Effector CD8-positive, alpha-beta T cell (primary cell): Measurements from ENCODE around the gene PTX4.

Source experiments
- DNase-seq: peaks from one replicate; lab custom pipeline; 2025; lab: John Stamatoyannopoulos, UW

The PTX4 gene

GRCh38 chr16:1523581-1524245 is 35.0 kb upstream of the PTX4 start:
- DNase-seq: no peak

DNA sequence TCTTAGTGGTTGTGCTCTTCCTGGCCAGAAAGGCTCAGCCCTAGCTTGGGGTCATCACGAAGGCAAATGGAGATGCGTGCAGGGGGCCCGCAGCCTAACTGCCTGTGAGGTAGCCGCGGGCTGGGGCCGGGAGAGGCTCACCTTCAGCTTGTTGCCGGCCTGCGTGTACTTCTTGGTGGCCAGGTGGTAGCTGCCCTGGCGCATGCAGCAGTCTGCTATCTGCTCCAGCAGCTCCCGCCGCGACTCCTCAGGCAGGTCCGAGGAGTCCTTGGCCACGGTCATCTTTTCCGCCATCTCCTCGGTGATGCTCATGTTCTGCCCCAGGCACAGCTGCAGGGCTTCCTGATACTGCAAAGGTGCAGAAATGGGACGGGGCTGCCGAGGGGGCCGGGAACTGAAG is 31.7 kb upstream of the PTX4 start:
- DNase-seq: no peak

- no peak for DNase-seq
Measured at GRCh38 chr16:1519831-1520230, 31.1 kb upstream of the PTX4 start.

GRCh38 chr16:1518626-1519135 is 29.9 kb upstream of the PTX4 start:
- DNase-seq: no peak

DNA sequence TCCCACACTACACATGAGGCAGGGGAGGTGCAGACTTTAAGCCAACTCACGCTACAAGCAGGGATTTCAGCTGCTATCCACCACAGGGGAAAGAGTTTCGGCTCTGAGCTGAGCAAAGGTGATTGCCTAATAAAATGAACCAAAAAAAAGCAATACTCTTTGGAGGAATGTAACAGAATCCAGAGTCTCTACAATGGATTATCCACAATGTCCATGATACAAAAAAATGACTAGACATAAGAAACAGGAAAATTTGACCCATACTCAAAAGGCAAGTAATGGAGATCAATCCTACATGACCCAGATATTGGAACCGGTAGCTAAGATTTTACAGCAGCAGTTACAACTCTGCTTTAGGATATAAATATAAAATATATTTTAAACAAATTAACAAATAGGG is 25.8 kb upstream of the PTX4 start:
- no peak for DNase-seq

DNA sequence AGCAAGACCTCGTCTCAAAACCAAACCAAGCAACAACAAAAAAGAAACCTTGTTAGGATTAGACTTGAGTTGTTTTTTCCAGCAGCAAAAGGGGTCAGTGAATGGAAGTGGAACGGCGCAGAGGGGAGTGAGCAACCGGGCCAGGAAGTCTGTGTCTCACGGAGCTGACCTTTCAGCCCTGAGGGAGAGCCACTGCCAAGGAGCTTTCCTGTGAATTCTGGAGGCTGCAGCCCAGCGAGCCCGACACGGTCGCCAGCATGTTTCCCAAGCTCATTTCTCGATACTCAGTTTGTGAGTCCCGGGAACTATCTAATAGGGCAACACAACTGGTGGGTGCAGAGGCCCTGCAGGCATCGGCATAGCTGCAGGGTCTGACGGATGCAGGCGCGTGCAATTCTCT is 24.0 kb upstream of the PTX4 start:
- DNase-seq: no peak

DNA sequence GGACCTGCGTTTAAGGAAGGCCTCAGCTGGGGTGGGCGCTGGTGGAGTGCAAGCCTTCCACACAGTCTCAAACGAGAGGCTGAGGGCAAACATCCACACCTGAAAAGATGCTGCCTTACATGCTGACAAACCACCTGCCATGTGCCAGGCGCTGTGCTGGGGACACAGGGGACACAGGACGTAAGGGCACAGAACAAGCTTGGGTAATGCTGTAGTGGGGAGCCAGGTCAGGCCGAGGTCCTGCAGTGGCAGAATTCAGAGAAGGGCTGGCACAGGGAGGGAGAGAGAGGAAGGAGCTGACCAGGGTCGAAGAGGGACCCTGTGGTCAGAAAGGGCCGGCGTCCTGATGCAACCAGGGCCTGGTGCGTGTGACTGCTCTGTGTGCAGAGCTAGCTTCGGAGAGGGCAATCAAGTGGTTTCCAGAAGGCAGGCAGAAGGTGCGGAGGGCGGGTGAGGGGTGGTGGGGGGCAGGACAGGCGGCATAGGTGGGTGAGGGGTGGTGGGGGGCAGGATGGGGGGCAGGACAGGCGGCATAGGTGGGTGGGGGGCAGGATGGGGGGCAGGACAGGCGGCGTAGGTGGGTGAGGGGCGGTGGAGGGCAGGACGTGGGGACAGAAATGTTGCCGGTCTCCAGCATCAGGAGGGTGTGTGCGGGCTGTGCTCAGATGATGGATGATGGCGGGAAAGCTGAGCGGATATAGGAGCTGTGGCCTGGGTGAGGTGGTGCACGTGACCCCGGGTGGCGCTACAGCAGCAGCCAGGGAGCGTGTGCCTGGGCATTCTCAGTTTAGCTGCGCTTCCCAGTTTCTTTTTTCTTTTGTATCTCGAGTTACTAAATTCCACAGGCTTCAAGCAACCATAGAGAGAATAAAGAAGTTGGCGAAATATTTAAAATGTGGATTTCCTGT is 23.2 kb upstream of the PTX4 start:
- DNase-seq: no peak

- DNase-seq: no peak
Measured at GRCh38 chr16:1510941-1511351, 22.2 kb upstream of the PTX4 start.

DNA sequence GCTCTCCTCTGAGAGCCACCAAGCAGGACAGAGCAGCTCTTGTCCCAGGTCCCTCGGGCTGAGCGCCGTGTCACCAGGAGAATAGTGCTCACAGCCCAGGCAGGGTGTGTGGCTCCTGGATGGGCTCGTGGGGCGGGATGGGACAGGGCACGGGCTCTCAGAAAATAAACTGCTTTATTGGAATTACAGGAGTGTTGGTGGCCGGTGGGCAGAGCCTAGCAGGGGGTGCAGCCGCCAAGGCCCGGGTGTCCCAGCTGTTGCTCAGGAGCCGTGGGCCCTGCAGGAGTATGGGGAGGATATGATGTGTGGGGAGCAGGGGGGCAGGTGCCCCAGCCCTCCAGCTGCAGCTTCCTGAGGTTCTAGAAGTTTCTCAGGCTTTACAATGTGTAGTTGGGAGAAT is 21.5 kb upstream of the PTX4 start:
- no peak for DNase-seq

DNA sequence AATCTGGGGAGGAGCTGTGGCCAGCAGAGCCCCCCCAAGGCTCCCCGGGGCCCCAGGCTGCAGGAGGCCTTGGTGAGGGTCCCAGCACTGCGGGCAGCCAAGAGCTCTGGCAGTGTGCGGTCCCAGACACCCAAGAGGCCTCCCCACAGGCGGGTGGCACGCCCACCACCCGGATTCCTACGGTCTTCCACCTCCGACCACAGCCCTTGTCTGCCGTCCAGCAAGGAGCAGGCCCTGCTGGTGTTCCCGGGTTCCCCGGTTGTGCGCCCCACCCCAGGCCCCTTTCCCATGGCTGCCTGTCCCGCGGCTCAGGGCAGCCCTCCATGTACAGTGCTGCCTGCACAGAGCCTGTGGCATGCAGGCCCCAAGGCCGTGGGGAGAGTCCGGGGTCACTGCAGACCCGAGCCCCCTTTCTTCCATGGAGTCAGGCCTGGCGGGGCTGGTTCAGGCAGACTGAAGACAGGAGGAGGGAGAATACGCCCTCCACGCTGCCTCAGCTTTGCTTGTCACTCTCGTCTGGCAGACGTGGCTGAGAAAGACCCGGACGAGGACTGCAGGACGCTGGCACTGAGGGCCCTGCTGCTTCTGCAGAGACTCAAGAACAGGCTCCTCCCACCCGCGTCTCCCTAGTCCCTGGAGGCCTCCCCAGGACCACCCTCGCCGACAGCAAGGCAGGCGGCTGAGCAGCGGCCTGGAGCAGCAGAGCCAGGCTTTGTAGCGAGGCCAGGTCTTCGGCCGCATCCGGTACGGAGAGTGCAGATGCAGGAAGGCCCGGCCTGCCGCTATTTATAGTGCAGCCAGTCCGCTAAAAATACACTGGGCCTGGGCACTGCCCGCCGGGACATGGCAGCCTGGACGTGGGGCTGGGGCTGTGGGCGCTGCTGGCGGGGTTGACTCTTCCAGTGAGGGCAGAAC is 20.8 kb upstream of the PTX4 start:
- DNase-seq: no peak

- DNase-seq: no peak
Measured at GRCh38 chr16:1508494-1509187, 19.9 kb upstream of the PTX4 start.

DNA sequence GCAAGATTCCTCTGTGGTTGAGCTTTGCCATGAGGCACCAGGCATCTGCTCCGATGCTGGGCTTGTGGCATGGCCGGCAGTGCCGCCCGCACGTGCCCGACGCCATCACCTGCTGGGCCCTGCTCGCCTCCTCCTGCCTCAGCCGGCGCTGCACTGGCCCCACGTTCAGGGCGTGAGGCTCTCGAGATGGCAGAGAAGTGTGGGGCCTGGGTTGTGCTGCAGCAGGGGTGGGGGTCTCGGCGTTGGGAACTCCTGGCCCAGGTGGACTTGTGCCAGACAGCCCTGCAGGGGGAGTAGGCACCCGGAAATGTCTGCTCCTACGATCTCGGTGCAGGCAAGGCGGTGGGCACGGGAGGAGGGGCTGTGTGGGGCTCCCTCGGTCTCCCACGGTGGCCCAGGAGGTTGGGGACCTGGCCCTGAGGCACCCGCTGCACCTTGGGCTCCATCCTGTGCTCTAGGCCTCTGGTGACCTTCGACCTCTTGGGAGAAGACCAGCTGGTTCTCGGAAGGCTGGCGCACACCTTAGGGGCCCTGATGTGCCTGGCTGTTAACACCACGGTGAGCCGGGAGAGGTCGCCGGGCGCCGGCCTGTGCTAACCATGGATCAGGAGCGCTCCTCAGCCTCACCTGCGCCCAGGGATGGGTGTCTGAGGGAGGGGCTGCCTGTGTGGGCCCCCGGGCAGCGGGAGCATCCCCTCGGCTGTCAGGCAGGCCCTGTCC is 17.9 kb upstream of the PTX4 start:
- DNase-seq: no peak

DNA sequence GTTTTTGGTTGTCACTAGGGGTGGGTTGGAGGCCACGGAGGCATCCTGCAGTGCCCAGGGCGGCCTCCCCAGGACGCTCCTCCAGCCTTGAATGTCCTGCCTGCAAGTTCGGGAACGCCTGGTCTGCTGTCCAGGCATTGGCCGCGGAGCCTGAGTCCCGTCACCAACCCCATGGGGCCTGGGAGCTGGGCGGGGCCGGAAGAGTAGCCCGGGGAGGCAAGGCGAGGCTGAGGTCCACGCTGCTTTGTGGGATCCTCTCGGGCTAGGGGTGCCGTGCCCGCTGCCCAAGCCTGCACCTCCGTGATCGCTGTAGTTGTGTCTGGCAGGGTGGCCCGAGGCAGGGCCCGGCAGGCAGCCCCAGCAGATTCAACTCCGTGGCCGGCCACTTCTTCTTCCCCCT is 17.2 kb upstream of the PTX4 start:
- no peak for DNase-seq

GRCh38 chr16:1505073-1505844 is 16.5 kb upstream of the PTX4 start:
- no peak for DNase-seq

DNA sequence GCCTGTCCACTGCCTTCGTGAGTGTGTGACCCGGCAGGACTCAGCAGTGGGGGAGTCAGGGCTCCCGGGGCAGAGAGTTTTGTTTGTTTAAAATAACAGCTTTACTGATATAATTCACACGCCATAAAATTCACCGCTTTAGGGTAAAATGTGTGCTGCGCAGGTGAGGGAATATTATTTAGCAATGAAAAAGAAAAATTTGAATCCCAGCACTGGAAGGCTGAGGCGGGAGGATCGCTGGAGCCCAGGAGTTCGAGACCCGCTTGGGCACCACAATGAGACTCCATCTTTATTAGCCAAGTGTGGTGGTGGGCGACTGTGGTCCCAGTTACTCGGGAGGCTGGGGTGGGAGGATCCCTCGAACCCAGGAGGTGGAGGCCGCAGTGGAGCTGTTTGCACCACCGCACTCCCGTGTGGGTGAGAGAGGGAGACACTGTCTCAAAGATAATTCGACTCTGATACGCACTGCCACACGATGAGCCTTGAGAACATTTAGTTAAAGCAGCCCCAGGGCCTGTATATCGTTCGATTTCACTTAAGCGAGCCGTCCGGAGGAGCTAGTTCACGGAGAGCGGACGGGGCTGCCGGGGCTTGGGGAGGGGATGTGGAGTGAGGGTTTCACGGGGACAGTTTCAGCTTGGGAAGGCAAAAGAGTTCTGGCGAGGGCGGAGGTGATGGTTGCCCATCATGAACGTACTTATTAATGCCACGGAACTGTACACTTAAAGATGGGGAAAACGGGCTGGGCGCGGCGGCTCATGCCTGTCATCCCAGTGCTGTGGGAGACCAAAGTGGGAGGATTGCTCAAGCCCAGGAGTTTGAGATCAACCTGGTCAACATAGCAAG is 14.6 kb upstream of the PTX4 start:
- no peak for DNase-seq

DNA sequence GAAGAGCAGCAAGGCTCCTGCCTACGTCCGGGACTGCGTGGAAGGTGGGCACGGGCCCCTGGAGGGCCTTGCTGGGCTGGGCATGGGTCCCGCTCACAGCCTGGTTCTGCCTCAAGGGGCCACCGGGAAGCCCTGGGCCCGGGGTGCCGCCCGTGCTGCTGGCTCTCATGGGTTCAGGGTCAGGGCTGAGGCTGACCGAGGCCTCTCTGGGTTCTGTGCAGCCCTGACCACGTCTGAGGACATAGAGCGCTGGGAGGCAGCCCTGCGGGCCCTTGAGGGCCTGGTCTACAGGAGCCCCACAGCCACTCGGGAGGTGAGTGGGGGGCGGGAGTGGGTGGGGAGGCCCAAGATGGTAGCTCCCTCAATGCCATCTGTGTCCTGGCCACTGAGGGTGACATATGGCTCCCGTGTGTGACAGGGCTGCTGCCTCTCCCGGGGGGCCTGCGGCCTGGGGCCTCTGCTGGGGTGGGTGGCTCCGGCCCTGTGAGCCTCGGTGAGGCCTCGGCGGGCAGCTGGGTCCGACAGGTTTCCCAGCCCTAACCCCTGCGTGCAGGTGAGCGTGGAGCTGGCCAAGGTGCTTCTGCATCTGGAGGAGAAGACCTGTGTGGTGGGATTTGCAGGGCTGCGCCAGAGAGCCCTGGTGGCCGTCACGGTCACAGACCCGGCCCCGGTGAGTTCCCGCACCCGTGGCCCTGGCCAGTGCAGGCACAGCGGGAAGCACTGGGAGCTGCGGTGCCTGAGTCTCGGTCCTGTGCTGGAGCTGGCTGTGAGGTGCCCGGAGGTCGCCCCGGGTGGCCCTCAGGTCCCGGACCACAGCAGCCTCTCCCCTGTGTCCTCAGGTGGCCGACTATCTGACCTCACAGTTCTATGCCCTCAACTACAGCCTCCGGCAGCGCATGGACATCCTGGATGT is 13.6 kb upstream of the PTX4 start:
- DNase-seq: no peak

- no peak for DNase-seq
Measured at GRCh38 chr16:1501630-1502029, 12.9 kb upstream of the PTX4 start.
